Measurements from ENCODE around the gene REXO4.

Gene REXO4

GRCh38 chr9:133428617-133429101 is 10.8 kb upstream of the REXO4 start:
- no peak overlapping the region for H3K27ac Mint-ChIP-seq
- peak overlapping the region in 1 of 3 experiments; percentile 37 for H3K4me3 Mint-ChIP-seq
- peaks cover 31% of the 10 kb centered on the region for H3K27me3 Mint-ChIP-seq (ENCODE audit: low read depth)
- TF ChIP-seq, protein P1, sequence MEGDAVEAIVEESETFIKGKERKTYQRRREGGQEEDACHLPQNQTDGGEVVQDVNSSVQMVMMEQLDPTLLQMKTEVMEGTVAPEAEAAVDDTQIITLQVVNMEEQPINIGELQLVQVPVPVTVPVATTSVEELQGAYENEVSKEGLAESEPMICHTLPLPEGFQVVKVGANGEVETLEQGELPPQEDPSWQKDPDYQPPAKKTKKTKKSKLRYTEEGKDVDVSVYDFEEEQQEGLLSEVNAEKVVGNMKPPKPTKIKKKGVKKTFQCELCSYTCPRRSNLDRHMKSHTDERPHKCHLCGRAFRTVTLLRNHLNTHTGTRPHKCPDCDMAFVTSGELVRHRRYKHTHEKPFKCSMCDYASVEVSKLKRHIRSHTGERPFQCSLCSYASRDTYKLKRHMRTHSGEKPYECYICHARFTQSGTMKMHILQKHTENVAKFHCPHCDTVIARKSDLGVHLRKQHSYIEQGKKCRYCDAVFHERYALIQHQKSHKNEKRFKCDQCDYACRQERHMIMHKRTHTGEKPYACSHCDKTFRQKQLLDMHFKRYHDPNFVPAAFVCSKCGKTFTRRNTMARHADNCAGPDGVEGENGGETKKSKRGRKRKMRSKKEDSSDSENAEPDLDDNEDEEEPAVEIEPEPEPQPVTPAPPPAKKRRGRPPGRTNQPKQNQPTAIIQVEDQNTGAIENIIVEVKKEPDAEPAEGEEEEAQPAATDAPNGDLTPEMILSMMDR (IDR thresholded peaks at IDR 0.05; ENCODE audit: unreplicated experiment in 3 of 3), result no peak
- H3K36me3 Mint-ChIP-seq (ENCODE audit: low read depth), result peaks cover 4% of the 10 kb centered on the region
- H3K9me3 Mint-ChIP-seq, result no peaks in the 10 kb centered on the region
- no peaks in the 10 kb centered on the region for H3K4me1 Mint-ChIP-seq

DNA sequence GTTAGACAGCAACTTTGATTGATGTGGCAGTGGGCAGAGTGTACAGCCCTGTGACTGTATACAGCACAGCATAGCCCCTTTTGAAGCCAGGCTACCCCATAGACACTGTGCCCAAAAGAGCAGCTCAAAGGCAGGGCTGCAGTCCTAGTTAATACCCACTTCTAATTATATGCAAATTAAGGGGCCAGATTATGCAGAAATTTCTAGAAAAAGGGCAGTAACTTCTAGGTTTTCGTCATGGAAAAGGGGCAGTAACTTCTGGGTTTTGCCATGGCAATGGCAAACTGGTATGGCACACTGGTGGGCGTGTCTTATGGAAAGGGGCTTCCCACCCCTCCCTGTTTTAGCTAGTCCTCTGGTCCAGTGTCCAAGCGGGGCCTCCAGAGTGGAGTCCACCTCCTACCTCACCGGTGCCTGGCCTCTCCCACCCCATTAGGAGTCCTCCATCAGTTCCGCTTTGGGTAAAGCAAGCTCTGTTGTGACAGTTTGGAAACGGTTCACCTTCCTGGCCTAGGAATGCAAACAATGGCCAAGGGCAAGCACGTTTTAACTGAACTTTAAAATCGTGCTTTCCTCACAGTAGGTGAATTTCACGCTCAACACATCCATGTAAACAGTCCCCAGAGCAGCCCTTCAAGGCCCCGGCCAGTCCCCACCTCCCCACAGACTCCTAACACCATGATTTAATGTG is 10.0 kb upstream of the REXO4 start:
- peak overlapping the region; percentile 58 to 63 (median 60) for H3K4me3 Mint-ChIP-seq
- no peaks in the 10 kb centered on the region for H3K9me3 Mint-ChIP-seq
- TF ChIP-seq, protein P1 (IDR thresholded peaks at IDR 0.05; ENCODE audit: unreplicated experiment in 3 of 3), result no peak
- H3K27ac Mint-ChIP-seq, result no peak overlapping the region
- H3K36me3 Mint-ChIP-seq (ENCODE audit: low read depth), result peaks cover 4% of the 10 kb centered on the region
- H3K27me3 Mint-ChIP-seq (ENCODE audit: low read depth), result peaks cover 31% of the 10 kb centered on the region
- no peaks in the 10 kb centered on the region for H3K4me1 Mint-ChIP-seq

- peaks cover 28% of the 10 kb centered on the region for H3K27me3 Mint-ChIP-seq (ENCODE audit: low read depth)
- no peak overlapping the region for H3K4me3 Mint-ChIP-seq
- H3K4me1 Mint-ChIP-seq, result peaks cover 5% of the 10 kb centered on the region
- no peaks in the 10 kb centered on the region for H3K9me3 Mint-ChIP-seq
- TF ChIP-seq, protein P1 (IDR thresholded peaks at IDR 0.05; ENCODE audit: unreplicated experiment in 3 of 3), result no peak
- H3K36me3 Mint-ChIP-seq (ENCODE audit: low read depth), result peaks cover 4% of the 10 kb centered on the region
- H3K27ac Mint-ChIP-seq, result no peak overlapping the region
These were observed 8.2 kb upstream of the REXO4 start for GRCh38 chr9:133426011-133426410.

DNA sequence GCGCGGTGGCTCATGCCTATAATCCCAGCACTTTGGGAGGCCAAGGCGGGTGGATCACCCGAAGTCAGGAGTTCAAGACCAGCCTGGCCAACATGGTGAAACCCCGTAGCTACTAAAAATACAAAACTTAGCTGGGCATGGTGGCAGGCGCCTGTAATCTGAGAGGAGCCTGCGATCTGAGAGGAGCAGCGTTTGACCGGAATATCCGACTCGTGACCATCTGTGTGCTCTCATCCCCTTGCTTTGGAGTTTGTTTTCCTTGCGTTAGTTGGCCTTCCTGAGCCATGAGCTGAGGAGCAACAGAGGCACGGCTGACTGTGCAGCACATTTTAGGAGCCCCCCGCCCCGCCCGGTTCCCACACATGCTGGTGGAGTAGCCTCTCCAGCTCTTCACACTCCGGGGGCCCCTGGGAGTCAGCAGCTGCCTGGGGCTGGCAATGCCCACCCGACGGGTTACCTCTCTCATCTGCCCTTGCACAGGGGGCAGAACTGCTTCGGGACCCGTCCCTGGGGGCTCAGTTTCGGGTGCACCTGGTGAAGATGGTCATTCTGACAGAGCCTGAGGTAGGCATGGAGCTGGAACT is 7.3 kb upstream of the REXO4 start:
- peaks cover 21% of the 10 kb centered on the region for H3K27me3 Mint-ChIP-seq (ENCODE audit: low read depth)
- peaks cover 5% of the 10 kb centered on the region for H3K4me1 Mint-ChIP-seq
- H3K4me3 Mint-ChIP-seq, result no peak overlapping the region
- TF ChIP-seq, protein P1 (IDR thresholded peaks at IDR 0.05; ENCODE audit: unreplicated experiment in 3 of 3), result no peak
- H3K27ac Mint-ChIP-seq, result no peak overlapping the region
- no peaks in the 10 kb centered on the region for H3K9me3 Mint-ChIP-seq
- H3K36me3 Mint-ChIP-seq (ENCODE audit: low read depth), result peaks cover 4% of the 10 kb centered on the region

- TF ChIP-seq, protein P1 (IDR thresholded peaks at IDR 0.05; ENCODE audit: unreplicated experiment in 3 of 3), result no peak
- Mint-ChIP-seq H3K4me1 (peaks cover 5% of the 10 kb centered on the region), H3K9me3 (no peaks in the 10 kb centered on the region), H3K36me3 (ENCODE audit: low read depth) (peaks cover 4% of the 10 kb centered on the region), H3K27ac (no peak overlapping the region), H3K4me3 (no peak overlapping the region), H3K27me3 (ENCODE audit: low read depth) (peaks cover 15% of the 10 kb centered on the region)
These were observed 6.4 kb upstream of the REXO4 start for GRCh38 chr9:133424187-133424586.
